ENCODE data around the gene PITRM1.
"Not testable (repeated sequence)": the region's sequence is repeated elsewhere in the genome, so short reads cannot be mapped to it uniquely, and the experiment has no call there.

The PITRM1 gene

GRCh38 chr10:3195726-3196125 is 23.1 kb upstream of the PITRM1 start:
- no peak for FAIRE-seq
- TF ChIP-seq TAF1 (IDR thresholded peaks at IDR 0.05; ENCODE audit: borderline replicate concordance, low read depth, low read length): no peak
- TF ChIP-seq POLR2AphosphoS5 (IDR thresholded peaks at IDR 0.05; ENCODE audit: low read depth, low read length): no peak
- TF ChIP-seq POLR2A (IDR thresholded peaks at IDR 0.05; ENCODE audit: low read depth, low read length): no peak

GRCh38 chr10:3195286-3195685 is 22.7 kb upstream of the PITRM1 start:
- DNase-seq (ENCODE audit: insufficient read length) (no peak), FAIRE-seq (no peak)
- TF ChIP-seq POLR2AphosphoS5 (IDR thresholded peaks at IDR 0.05; ENCODE audit: low read depth, low read length) (no peak), TAF1 (IDR thresholded peaks at IDR 0.05; ENCODE audit: borderline replicate concordance, low read depth, low read length) (no peak), POLR2A (IDR thresholded peaks at IDR 0.05; ENCODE audit: low read depth, low read length) (no peak)

More at GRCh38 chr10:3195726-3196125, 23.1 kb upstream of the PITRM1 start:
- DNase-seq (ENCODE audit: insufficient read length): no peak

GRCh38 chr10:3194871-3195270 is 22.3 kb upstream of the PITRM1 start:
- TF ChIP-seq POLR2AphosphoS5 (IDR thresholded peaks at IDR 0.05; ENCODE audit: low read depth, low read length) (no peak), TAF1 (IDR thresholded peaks at IDR 0.05; ENCODE audit: borderline replicate concordance, low read depth, low read length) (no peak), POLR2A (IDR thresholded peaks at IDR 0.05; ENCODE audit: low read depth, low read length) (no peak)
- DNase-seq (ENCODE audit: insufficient read length): no peak
- no peak for FAIRE-seq

GRCh38 chr10:3193751-3194150 is 21.2 kb upstream of the PITRM1 start:
- no peak for FAIRE-seq
- TF ChIP-seq TAF1 (IDR thresholded peaks at IDR 0.05; ENCODE audit: borderline replicate concordance, low read depth, low read length) (no peak), POLR2AphosphoS5 (IDR thresholded peaks at IDR 0.05; ENCODE audit: low read depth, low read length) (no peak), POLR2A (IDR thresholded peaks at IDR 0.05; ENCODE audit: low read depth, low read length) (no peak)
- DNase-seq (ENCODE audit: insufficient read length): no peak

- TF ChIP-seq TAF1 (IDR thresholded peaks at IDR 0.05; ENCODE audit: borderline replicate concordance, low read depth, low read length): no peak
- DNase-seq (ENCODE audit: insufficient read length) (no peak), FAIRE-seq (peak; percentile 89)
These were observed 20.5 kb upstream of the PITRM1 start for GRCh38 chr10:3192856-3193635.

GRCh38 chr10:3190817-3191216 is 18.2 kb upstream of the PITRM1 start:
- FAIRE-seq (no peak), DNase-seq (ENCODE audit: insufficient read length) (no peak)
- TF ChIP-seq TAF1 (IDR thresholded peaks at IDR 0.05; ENCODE audit: borderline replicate concordance, low read depth, low read length): no peak
- TF ChIP-seq POLR2A (IDR thresholded peaks at IDR 0.05; ENCODE audit: low read depth, low read length): no peak
- TF ChIP-seq POLR2AphosphoS5 (IDR thresholded peaks at IDR 0.05; ENCODE audit: low read depth, low read length): no peak

- not testable (repeated sequence) for FAIRE-seq; DNase-seq (ENCODE audit: insufficient read length)
These were observed 14.6 kb upstream of the PITRM1 start for GRCh38 chr10:3187229-3187628.

GRCh38 chr10:3186368-3186767 is 13.8 kb upstream of the PITRM1 start:
- TF ChIP-seq TAF1 (IDR thresholded peaks at IDR 0.05; ENCODE audit: borderline replicate concordance, low read depth, low read length) (no peak), POLR2A (IDR thresholded peaks at IDR 0.05; ENCODE audit: low read depth, low read length) (no peak), POLR2AphosphoS5 (IDR thresholded peaks at IDR 0.05; ENCODE audit: low read depth, low read length) (no peak)
- FAIRE-seq: no peak
- no peak for DNase-seq (ENCODE audit: insufficient read length)

GRCh38 chr10:3185386-3185785 is 12.8 kb upstream of the PITRM1 start:
- no peak for TF ChIP-seq TAF1 (IDR thresholded peaks at IDR 0.05; ENCODE audit: borderline replicate concordance, low read depth, low read length)
- no peak for TF ChIP-seq POLR2AphosphoS5 (IDR thresholded peaks at IDR 0.05; ENCODE audit: low read depth, low read length)
- TF ChIP-seq POLR2A (IDR thresholded peaks at IDR 0.05; ENCODE audit: low read depth, low read length): no peak
- no peak for DNase-seq (ENCODE audit: insufficient read length)
- FAIRE-seq: no peak

GRCh38 chr10:3180355-3181025 is 7.9 kb upstream of the PITRM1 start:
- TF ChIP-seq POLR2AphosphoS5 (IDR thresholded peaks at IDR 0.05; ENCODE audit: low read depth, low read length): no peak
- TF ChIP-seq TAF1 (IDR thresholded peaks at IDR 0.05; ENCODE audit: borderline replicate concordance, low read depth, low read length): no peak
- TF ChIP-seq POLR2A (IDR thresholded peaks at IDR 0.05; ENCODE audit: low read depth, low read length): no peak
- no peak for DNase-seq (ENCODE audit: insufficient read length)
- no peak for FAIRE-seq

GRCh38 chr10:3179174-3179573 is 6.6 kb upstream of the PITRM1 start:
- DNase-seq (ENCODE audit: insufficient read length) (no peak), FAIRE-seq (no peak)
- TF ChIP-seq POLR2AphosphoS5 (IDR thresholded peaks at IDR 0.05; ENCODE audit: low read depth, low read length): no peak
- no peak for TF ChIP-seq TAF1 (IDR thresholded peaks at IDR 0.05; ENCODE audit: borderline replicate concordance, low read depth, low read length)
- TF ChIP-seq POLR2A (IDR thresholded peaks at IDR 0.05; ENCODE audit: low read depth, low read length): no peak

GRCh38 chr10:3178042-3178441 is 5.5 kb upstream of the PITRM1 start:
- FAIRE-seq (no peak), DNase-seq (ENCODE audit: insufficient read length) (no peak)
- no peak for TF ChIP-seq POLR2AphosphoS5 (IDR thresholded peaks at IDR 0.05; ENCODE audit: low read depth, low read length)
- no peak for TF ChIP-seq TAF1 (IDR thresholded peaks at IDR 0.05; ENCODE audit: borderline replicate concordance, low read depth, low read length)
- no peak for TF ChIP-seq POLR2A (IDR thresholded peaks at IDR 0.05; ENCODE audit: low read depth, low read length)
